HG03558 (cell line): ENCODE results near the gene VSTM2B.

Experiments used
- ATAC-seq: cut with Tn5 transposase; IDR thresholded peaks from one replicate; pipeline ENCODE4 v1.9.1; 2021; ENCODE audit warnings: moderate number of reproducible peaks; ENCODE audit not compliant: unreplicated experiment; ENCODE audit errors: extremely low read depth

Gene VSTM2B

DNA sequence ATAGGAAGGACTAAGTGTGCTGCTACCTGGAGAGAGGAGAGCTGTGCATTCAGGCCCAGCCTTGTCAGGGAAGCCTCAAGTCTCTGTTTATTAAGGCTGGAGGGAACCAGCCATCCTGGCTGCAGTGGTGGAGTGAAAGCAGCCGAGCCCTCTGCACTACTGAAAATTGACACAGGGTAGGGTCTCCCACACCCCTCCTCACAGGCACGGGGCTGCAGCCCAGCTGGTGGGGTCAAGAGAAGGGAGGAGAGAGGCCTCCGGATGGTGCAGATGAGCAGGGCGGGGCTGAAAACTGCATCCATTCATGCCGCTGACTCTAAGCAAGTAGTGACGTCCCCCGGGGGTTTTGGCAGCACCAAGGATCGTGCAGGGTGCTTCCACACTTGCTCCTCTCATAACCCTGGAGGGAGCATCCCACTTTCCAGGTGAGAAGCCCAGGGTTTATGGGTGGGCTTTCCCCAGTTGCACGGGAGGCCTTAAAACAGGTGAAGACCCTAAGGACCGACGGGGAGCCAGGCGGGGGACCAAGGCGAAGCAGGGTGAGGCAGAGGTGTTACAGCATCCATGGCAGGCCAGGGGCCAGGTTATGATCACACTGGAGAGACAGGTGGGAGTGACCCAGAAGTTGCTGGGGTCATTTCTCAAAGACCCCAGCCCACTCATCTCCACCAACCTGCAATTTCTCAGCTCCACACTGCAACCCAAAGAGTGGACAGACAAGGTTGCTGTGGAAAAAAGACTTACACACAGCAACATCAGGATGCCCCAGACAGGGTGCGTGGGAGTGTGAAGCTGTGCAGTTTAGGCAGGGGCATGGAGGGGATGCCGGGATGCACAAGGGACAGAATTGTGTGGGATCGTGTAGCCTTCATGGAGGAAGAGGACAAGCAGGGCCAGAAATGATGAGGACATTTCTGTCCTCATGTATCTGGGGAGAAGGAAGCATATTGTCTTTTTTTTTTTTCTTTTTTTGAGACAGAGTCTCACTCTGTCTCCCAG, 36.8 kb downstream of the VSTM2B start:
- ATAC-seq = no peak

GRCh38 chr19:29563486-29564101, 37.8 kb downstream of the VSTM2B start:
- ATAC-seq = no peak

DNA sequence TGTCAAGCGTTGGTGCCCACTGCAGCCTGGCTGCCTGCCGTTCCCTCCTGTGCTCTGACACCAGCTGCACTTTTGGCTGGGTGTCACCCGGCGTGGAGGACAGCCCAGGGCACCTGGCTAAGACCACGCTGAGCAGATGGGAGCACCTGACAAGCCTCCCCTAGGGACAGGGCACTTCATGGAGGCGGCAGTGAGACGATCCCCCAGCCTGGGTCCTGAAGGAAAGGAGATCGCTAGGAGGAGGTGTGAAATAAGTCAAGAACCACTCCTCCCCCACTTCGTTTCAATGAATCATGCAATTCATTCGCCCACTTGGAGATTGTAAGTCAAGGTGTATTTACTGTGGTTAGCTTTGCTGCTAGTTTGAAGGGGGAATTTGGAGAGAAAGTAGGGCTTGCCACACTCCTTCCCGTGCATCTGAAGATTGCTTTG, 38.8 kb downstream of the VSTM2B start:
- no peak for ATAC-seq

DNA sequence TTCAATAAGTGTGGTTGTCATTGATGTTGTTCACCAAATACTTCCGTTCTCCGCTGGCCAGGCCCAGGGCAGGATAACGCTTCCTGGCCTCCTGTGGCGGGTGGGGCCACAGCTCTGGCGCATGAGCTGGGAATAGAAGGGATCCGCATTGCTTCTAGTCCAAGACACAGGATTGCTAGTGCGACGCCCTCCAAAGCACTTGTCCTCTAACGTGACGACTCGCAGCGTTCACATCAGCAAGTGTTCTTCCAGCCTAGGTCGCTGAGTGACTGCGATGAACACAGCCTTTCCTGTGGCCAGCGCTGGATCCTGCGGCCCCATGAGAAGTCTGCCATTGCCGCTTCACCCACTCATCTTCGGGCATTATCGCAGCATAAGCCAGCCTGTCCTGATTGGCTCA, 39.4 kb downstream of the VSTM2B start:
- ATAC-seq = no peak

- no peak for ATAC-seq
Measured at GRCh38 chr19:29566496-29567054, 40.8 kb downstream of the VSTM2B start.

DNA sequence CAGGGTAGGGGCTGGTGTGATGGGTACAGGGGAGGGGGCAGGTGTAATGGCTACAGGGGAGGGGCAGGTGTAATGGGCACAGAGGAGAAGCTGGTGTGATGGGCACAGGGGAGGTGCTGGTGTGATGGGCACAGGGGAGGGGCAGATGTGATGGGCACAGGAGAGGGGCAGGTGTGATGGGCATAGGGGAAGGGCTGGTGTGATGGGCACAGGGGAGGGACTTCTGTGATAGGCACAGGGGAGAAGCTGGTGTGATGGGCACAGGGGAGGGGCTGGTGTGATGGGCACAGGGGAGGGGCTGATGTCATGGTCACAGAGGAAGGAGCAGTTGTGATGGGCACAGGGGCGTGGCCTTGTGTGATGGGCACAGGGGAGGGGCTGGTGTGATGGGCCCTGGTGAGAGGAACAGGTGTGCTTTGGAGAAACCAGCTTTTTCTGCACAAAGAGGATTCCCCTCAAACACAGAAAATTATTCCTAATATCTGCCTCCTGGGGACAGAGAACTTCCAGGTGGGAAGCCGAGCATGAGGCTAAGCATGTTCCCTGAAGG, 41.6 kb downstream of the VSTM2B start:
- ATAC-seq = no peak

DNA sequence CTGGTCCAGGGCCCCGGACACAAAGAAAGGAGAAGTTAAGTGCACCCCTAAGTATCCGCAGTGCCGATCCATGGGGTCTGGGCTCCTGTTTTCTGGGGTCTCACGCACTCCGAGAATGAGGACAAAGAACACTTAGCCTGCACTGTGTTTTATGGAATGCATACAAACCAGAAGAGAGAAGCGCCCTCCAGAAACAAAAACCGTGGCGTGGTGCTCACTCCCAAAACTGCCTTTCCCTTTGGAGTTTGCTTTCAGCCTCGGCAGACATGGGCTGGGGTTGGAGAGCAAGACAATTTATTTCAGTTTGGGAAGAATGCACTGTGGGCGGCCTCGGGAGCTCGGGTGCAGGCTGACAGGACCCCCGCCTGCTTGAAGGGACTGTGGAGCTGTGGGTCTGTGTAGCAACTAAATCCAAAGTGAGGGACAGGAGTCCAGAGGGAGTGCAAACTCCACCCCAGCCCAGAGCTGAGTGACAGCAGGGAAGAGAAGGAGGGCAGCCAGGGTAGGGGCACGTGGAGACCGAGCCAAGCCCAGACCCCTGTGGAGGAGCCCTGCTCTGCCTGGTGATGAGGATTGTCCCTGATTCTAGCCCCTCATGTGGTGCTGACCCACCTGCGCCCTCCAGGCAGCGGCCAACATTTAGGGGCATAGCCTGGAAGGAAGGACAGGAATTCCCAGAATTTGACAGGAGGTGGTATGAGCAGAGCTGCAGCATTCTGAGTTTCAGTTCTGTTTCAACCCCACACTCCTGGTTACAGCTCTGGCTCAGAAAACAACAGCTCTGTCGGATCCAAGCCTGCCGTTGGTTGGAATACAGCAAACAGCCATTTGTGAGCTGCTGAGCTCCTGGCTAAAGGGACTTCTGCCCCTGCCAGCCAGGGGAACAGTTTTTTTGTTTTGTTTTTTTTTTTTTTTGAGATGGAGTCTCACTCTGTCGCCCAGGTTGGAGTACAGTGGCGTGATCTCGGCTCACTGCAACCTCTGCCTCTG, 42.5 kb downstream of the VSTM2B start:
- ATAC-seq = no peak

- ATAC-seq = no peak
Measured at GRCh38 chr19:29569038-29569911, 43.5 kb downstream of the VSTM2B start.

- no peak for ATAC-seq
Measured at GRCh38 chr19:29571181-29571580, 45.4 kb downstream of the VSTM2B start.

GRCh38 chr19:29573486-29573885, 47.7 kb downstream of the VSTM2B start:
- ATAC-seq = no peak

DNA sequence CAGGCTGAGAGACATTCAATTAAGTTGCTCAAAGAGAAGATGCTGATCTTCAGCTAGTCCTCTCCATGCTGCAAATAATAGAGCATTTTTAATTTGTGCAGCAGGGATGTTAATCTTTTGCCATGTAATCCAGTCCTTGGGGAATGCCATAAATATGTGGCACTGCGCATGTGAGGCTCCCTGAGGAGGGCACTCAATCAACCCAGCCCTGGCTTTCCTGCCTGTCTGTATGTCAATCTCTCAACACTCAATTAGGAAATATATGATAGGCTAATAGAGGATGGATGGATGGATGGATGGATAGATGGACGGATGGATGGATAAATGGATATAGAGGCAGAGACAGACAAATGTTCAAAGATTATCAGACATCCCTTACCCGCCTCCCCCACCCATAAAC, 48.7 kb downstream of the VSTM2B start:
- no peak for ATAC-seq

GRCh38 chr19:29576046-29576606, 50.3 kb downstream of the VSTM2B start:
- no peak for ATAC-seq

DNA sequence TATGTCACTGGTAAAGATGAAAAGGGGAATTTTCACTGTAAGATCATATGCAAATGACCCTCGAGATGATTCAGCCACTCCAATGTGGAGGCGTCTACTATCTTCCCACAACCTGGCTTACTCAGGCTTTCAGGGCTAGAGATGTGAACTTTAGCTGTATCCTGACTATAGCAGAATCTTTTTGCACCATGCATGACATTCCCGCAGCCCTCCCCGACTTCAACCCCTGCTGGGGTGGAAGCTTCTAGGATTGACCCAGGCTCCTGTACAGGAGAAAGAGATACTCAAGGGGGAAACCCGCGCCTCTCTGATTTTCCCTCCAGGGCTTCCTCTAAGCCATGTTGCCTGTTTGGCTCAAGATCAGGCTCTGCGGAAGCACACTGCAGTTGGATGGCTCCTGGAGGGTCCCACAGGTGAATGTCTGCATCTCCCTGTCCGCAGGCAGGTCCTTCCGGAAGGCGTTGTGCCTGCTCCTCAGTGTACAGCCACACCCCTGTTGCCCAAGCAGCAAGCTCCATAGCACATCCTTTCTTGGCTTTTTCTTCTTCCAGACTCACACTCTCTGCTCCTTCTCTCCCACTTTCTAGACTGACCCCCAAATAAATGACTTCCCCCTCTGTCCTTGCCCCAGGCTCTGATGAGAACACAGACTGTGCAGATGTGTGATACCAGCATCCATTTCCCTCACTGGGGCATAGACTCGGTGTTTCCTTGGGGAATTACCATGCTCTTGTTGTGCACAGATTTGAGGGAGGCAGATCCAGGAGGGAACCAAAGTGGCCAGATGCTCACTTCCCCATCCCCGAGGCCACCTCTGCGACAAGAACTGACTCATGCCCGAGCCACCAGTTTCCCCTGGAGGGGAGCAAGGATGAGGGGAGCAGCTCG, 51.2 kb downstream of the VSTM2B start:
- ATAC-seq = no peak

DNA sequence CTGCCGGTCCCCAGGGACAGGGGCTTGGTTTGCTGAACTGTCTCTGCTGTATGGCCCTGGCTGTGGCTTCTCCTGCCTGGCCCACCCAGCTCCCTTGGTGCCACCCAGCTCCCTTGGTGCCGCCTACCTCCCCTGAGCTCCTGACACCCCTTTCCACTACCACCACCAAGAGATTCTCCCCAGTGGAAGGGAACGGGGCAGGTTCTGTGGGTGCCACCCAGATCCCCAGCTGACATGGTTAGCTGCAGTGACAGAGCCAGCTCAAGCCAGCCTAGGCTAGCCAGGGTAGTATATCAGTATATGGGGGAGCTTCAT, 51.8 kb downstream of the VSTM2B start:
- ATAC-seq = no peak

GRCh38 chr19:29578349-29578748, 52.6 kb downstream of the VSTM2B start:
- no peak for ATAC-seq

- no peak for ATAC-seq
Measured at GRCh38 chr19:29579308-29579910, 53.6 kb downstream of the VSTM2B start.

GRCh38 chr19:29581398-29581797, 55.6 kb downstream of the VSTM2B start:
- ATAC-seq = no peak
